ENCODE measurements around the gene ASIP. TPM values are rescaled to one million over a fixed set of nuclear protein-coding genes. Genes with fewer than 3 reads are reported as not detected.
"Not testable (repeated sequence)": the region's sequence is repeated elsewhere in the genome, so short reads cannot be mapped to it uniquely, and the experiment has no call there.

Gene ASIP
- total RNA-seq, 1 donor from 2014 or later = not detected

DNA sequence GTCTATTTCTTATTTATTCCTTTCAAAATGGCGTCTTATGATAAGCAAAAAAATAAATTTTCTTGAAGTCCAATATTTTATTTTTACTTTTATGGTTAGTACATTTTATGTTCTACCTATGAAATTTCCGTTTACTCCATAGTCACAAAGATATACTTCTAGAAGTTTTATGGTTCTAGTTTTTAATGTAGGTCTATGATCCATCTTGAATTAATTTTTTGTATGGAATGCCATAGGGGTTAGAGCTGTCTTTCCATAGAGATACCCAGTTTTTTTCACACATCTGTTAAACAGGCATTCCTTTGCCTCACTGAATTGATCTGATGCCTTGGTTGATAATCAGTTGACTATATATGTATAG is 24.9 kb upstream of the ASIP start:
- Mint-ChIP-seq H3K36me3 (ENCODE audit: low read depth) (peaks cover 4% of the 10 kb centered on the region), H3K27ac (ENCODE audit: unreplicated experiment) (peak overlapping the region; percentile 96), H3K9me3 (ENCODE audit: low read depth) (peaks cover 9% of the 10 kb centered on the region), H3K4me1 (ENCODE audit: low read depth) (peaks cover 27% of the 10 kb centered on the region), H3K27me3 (ENCODE audit: low read depth) (no peaks in the 10 kb centered on the region), H3K4me3 (ENCODE audit: unreplicated experiment) (no peak overlapping the region)
- no peak for DNase-seq (ENCODE audit: low spot score)
- TF ChIP-seq, protein P1, sequence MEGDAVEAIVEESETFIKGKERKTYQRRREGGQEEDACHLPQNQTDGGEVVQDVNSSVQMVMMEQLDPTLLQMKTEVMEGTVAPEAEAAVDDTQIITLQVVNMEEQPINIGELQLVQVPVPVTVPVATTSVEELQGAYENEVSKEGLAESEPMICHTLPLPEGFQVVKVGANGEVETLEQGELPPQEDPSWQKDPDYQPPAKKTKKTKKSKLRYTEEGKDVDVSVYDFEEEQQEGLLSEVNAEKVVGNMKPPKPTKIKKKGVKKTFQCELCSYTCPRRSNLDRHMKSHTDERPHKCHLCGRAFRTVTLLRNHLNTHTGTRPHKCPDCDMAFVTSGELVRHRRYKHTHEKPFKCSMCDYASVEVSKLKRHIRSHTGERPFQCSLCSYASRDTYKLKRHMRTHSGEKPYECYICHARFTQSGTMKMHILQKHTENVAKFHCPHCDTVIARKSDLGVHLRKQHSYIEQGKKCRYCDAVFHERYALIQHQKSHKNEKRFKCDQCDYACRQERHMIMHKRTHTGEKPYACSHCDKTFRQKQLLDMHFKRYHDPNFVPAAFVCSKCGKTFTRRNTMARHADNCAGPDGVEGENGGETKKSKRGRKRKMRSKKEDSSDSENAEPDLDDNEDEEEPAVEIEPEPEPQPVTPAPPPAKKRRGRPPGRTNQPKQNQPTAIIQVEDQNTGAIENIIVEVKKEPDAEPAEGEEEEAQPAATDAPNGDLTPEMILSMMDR (IDR thresholded peaks at IDR 0.05) = no peak

DNA sequence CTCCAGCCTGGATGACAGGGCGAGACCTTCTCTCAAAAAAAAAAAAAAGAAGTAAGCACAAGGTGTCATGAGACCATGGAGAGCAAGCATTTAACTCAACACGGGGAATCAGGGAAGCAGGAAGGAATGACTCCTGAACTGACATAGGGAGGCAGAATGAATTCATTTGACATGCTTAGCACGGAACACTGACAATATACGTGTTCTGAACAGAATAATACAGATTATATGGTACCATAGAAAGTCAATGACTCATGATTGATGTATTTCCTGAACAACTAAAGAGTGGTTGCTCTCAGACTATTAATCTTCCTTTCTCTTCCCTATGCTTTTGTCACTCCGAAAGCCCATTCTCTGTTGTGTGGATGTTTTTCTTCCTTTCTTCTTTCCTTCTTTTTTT is 20.7 kb upstream of the ASIP start:
- Mint-ChIP-seq H3K36me3 (ENCODE audit: low read depth) (no peaks in the 10 kb centered on the region), H3K27me3 (ENCODE audit: low read depth) (no peaks in the 10 kb centered on the region), H3K4me3 (ENCODE audit: unreplicated experiment) (peak overlapping the region; percentile 19), H3K27ac (ENCODE audit: unreplicated experiment) (peak overlapping the region; percentile 82), H3K4me1 (ENCODE audit: low read depth) (peaks cover 33% of the 10 kb centered on the region), H3K9me3 (ENCODE audit: low read depth) (no peaks in the 10 kb centered on the region)
- TF ChIP-seq, protein P1 (IDR thresholded peaks at IDR 0.05) = no peak
- DNase-seq (ENCODE audit: low spot score) = no peak

DNA sequence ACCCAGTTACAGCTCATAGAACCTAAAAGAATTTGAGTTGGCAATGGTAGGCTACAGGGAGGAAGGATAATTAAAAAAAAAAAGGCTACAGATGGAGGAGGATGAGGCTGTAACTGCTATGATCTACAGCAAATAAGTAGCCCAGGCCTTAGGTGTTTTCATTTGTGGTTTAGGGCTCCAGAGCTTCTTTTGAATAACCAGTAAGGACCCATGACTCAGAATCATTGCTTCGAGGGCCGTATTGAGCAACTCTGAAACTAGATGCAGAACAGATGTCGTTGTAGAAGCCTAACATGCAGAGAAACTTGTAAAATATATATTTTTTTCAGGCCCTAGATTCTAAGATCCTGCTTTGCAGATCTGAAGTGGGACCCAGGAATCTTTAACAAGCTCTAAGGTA is 19.0 kb upstream of the ASIP start:
- Mint-ChIP-seq H3K9me3 (ENCODE audit: low read depth) (no peaks in the 10 kb centered on the region), H3K36me3 (ENCODE audit: low read depth) (no peaks in the 10 kb centered on the region), H3K4me3 (ENCODE audit: unreplicated experiment) (no peak overlapping the region), H3K27me3 (ENCODE audit: low read depth) (no peaks in the 10 kb centered on the region), H3K27ac (ENCODE audit: unreplicated experiment) (peak overlapping the region; percentile 28), H3K4me1 (ENCODE audit: low read depth) (peaks cover 21% of the 10 kb centered on the region)
- DNase-seq (ENCODE audit: low spot score) = no peak
- TF ChIP-seq, protein P1 (IDR thresholded peaks at IDR 0.05) = no peak

DNA sequence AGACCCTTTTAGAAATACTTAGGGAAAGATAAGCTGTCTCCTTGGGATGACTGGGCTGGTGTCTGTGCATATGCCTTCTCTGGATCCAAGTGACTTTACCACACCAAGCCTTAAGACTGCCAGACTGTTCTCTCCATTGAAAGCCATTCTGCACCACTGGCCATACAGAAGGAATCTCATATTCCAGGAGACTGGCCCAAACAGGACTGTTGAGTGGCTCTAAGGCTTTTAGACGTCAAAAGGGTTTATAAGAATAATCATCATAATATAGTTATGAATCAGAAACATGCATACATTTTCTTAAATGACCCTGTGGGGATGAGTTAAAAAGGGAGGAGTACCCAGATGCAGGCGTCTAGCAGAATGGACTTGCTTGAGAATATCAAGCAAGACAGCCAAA is 17.0 kb upstream of the ASIP start:
- H3K4me3 Mint-ChIP-seq (ENCODE audit: unreplicated experiment); H3K9me3 Mint-ChIP-seq (ENCODE audit: low read depth); H3K27me3 Mint-ChIP-seq (ENCODE audit: low read depth); H3K27ac Mint-ChIP-seq (ENCODE audit: unreplicated experiment); DNase-seq (ENCODE audit: low spot score); H3K36me3 Mint-ChIP-seq (ENCODE audit: low read depth): not testable (repeated sequence)
- H3K4me1 Mint-ChIP-seq (ENCODE audit: low read depth) = peaks cover 21% of the 10 kb centered on the region

DNA sequence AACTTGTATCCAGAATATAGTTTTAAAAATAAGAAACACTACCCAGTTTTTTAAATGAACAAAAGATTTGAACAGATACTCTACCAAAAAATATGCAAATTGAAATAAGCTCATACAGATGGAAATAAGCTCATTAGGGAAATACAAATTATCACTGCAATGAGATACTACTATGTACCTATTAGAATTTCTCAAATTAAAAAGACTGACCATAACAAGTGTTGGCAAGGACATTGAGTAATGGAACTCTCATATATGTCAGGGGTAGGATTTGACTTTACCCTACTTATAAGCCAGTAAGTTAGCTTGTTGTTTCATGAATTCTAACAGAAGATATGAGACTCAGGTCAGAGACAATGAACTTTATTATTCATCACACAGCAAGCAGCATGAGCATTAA is 9.6 kb upstream of the ASIP start:
- Mint-ChIP-seq H3K27ac (ENCODE audit: unreplicated experiment) (no peak overlapping the region), H3K27me3 (ENCODE audit: low read depth) (peaks cover 5% of the 10 kb centered on the region)
- no peak for DNase-seq (ENCODE audit: low spot score)

DNA sequence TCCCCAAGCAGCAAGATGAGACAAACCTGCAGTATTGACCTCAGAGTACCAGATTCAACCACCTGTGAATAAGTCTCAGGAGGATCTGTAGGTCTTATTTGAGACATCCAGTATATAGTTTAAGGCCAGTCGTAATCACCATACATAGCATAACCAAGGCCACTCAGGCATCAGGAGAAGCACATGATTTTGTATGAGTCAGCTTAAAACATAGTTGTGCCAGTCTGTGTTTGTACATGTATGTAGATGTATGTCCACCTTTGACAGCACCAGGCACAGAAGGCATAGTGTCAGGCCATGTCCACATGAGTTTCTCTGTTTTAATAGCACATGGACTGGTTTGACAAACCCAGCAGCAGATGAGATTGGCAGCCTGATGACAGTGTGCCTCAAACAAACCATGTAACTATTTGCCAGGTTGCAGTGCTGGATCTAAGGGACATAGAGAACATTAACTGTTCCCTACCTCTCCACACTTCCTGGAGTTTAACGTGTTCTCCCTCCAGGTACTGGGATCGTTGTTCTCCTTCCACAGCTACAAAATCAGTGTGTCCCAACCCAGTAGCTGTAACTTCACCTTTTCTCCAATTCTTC is 8.6 kb upstream of the ASIP start:
- Mint-ChIP-seq H3K27me3 (ENCODE audit: low read depth) (peaks cover 5% of the 10 kb centered on the region), H3K9me3 (ENCODE audit: low read depth) (peaks cover 23% of the 10 kb centered on the region), H3K27ac (ENCODE audit: unreplicated experiment) (no peak overlapping the region), H3K4me1 (ENCODE audit: low read depth) (no peaks in the 10 kb centered on the region), H3K36me3 (ENCODE audit: low read depth) (peaks cover 7% of the 10 kb centered on the region), H3K4me3 (ENCODE audit: unreplicated experiment) (no peak overlapping the region)
- DNase-seq (ENCODE audit: low spot score) = no peak
- TF ChIP-seq, protein P1 (IDR thresholded peaks at IDR 0.05) = no peak

More for the DNA sequence above, 9.6 kb upstream of the ASIP start:
- TF ChIP-seq, protein P1 (IDR thresholded peaks at IDR 0.05) = no peak
- H3K9me3 Mint-ChIP-seq (ENCODE audit: low read depth) = peaks cover 15% of the 10 kb centered on the region
- H3K4me3 Mint-ChIP-seq (ENCODE audit: unreplicated experiment) = no peak overlapping the region
- H3K4me1 Mint-ChIP-seq (ENCODE audit: low read depth) = no peaks in the 10 kb centered on the region
- peaks cover 3% of the 10 kb centered on the region for H3K36me3 Mint-ChIP-seq (ENCODE audit: low read depth)
